Thymus (tissue), 11 donors: ENCODE data around the gene FAM118A. TPM values are rescaled to one million over a fixed set of nuclear protein-coding genes. Genes with fewer than 3 reads are reported as not detected.
"Not testable (repeated sequence)": the region's sequence is repeated elsewhere in the genome, so short reads cannot be mapped to it uniquely, and the experiment has no call there.

Source experiments
- DNase-seq, 9 donors: peaks; one replicate each; pipeline ENCODE4 v3.0.0-alpha.2; 2013; ENCODE audit warnings: low spot score in 9 of 9, low read depth in 6 of 9, missing footprints in 1 of 9
- H3K27ac ChIP-seq, 2 donors: one replicate each; pipeline ENCODE4 v1.5.1; 2013; ENCODE audit warnings: control low read depth in 1 of 2, low read depth in 1 of 2, low read length in 1 of 2, mild to moderate bottlenecking in 1 of 2, moderate library complexity in 1 of 2
- H3K27me3 ChIP-seq, 2 donors: one replicate each; pipeline ENCODE4 v1.5.1; 2013; ENCODE audit warnings: low read length in 1 of 2; ENCODE audit not compliant: control insufficient read depth in 2 of 2, insufficient read depth in 1 of 2
- H3K36me3 ChIP-seq, 2 donors: one replicate each; pipeline ENCODE4 v1.5.1; 2013; ENCODE audit warnings: low read length in 1 of 2, mild to moderate bottlenecking in 1 of 2, moderate library complexity in 1 of 2; ENCODE audit not compliant: control insufficient read depth in 2 of 2, insufficient read depth in 2 of 2
- H3K4me1 ChIP-seq, 2 donors: one replicate each; pipeline ENCODE4 v1.5.1; 2013; ENCODE audit warnings: low read length in 2 of 2; ENCODE audit not compliant: control insufficient read depth in 2 of 2, insufficient read depth in 2 of 2
- H3K4me3 ChIP-seq, 2 donors: one replicate each; pipeline ENCODE4 v1.5.1; 2013; ENCODE audit warnings: low read length in 2 of 2, control low read depth in 1 of 2, mild to moderate bottlenecking in 1 of 2
- H3K9me3 ChIP-seq, 2 donors: one replicate each; pipeline ENCODE4 v1.5.1; 2013; ENCODE audit warnings: low read length in 1 of 2, mild to moderate bottlenecking in 1 of 2; ENCODE audit not compliant: control insufficient read depth in 2 of 2, insufficient read depth in 1 of 2
- WGBS: extraction: QIAGEN DNeasy Blood & Tissue Kit; methylation state at CpG from one replicate; pipeline ENCODE4 v1.1.7; 2013; 5-methylcytosine and 5-hydroxymethylcytosine counted together
- polyA plus RNA-seq: library from polyadenylated mRNA; stranded (reverse); fragments of 200-250 nt; gene quantifications from one replicate; pipeline ENCODE4 v1.2.3, GENCODE V29; 2013
- total RNA-seq: library from RNA; stranded (reverse); fragments of 120-200 nt; gene quantifications from one replicate; pipeline ENCODE4 v1.2.4, GENCODE V29; 2013
- donor health status: healthy.

The FAM118A gene
- total and polyA plus RNA-seq, 2 donors, result 24.1 to 43.8 TPM

- DNase-seq, result peak in 5 of 9 donors; percentile 53 to 92 (median 60)
- Histone ChIP-seq H3K4me3 (no peak overlapping the region), H3K27me3 (no peaks in the 10 kb centered on the region), H3K9me3 (no peaks in the 10 kb centered on the region), H3K36me3 (peaks cover 13 to 20% of the 10 kb centered on the region in 2 donors), H3K4me1 (peaks cover 10 to 23% of the 10 kb centered on the region in 2 donors), H3K27ac (peak overlapping the region; percentile 66 to 67)
- WGBS, result 36% methylated on average over 6 of the region's 6 CpGs
These were observed 31.8 kb downstream of the FAM118A start for GRCh38 chr22:45341498-45341897.

GRCh38 chr22:45343143-45343542 lies 33.4 kb downstream of the FAM118A start:
- Histone ChIP-seq H3K9me3 (no peaks in the 10 kb centered on the region), H3K4me3 (no peak overlapping the region), H3K27ac (no peak overlapping the region), H3K36me3 (peaks cover 16 to 20% of the 10 kb centered on the region in 2 donors), H3K4me1 (peaks cover 3 to 11% of the 10 kb centered on the region in 2 donors), H3K27me3 (no peaks in the 10 kb centered on the region)
- DNase-seq, result no peak
- WGBS, result 98% methylated on average over 8 of the region's 8 CpGs

GRCh38 chr22:45344334-45344733 lies 34.6 kb downstream of the FAM118A start:
- H3K27ac ChIP-seq, result no peak overlapping the region
- WGBS, result 82% methylated on average over 5 of the region's 5 CpGs
- H3K27me3 ChIP-seq, result no peaks in the 10 kb centered on the region
- DNase-seq, result no peak
- peaks cover 13 to 16% of the 10 kb centered on the region in 2 donors for H3K36me3 ChIP-seq
- peaks cover 3 to 11% of the 10 kb centered on the region in 2 donors for H3K4me1 ChIP-seq
- no peaks in the 10 kb centered on the region for H3K9me3 ChIP-seq
- no peak overlapping the region for H3K4me3 ChIP-seq

DNA sequence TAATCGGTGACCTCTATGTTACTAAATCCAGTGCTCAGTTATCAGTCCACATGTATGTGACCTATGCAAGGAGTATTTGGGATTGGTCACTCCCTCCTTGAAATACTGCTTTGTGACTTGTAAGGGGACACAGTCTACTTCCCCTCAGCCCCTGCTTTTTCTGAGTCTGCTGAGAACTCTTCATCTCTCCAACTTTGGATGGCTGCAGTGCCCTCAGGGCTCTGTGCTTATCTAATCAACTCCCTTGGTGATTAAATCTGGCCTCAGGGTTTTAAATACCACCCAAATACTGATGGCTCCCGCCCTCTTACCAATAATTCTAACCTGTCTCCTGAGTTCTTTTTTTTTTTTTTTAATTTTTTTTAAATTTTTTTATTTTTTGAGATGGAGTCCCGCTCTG lies 40.2 kb downstream of the FAM118A start:
- no peak for DNase-seq
- Histone ChIP-seq H3K36me3 (peaks cover 0 to 3% of the 10 kb centered on the region in 2 donors), H3K27ac (no peak overlapping the region), H3K9me3 (no peaks in the 10 kb centered on the region), H3K4me1 (peaks cover 3 to 12% of the 10 kb centered on the region in 2 donors), H3K27me3 (no peaks in the 10 kb centered on the region), H3K4me3 (no peak overlapping the region)
- 98% methylated on average over 3 of the region's 3 CpGs for WGBS

- H3K9me3 ChIP-seq, result no peaks in the 10 kb centered on the region
- 97% methylated on average over 1 of the region's 1 CpG for WGBS
These were observed 42.2 kb downstream of the FAM118A start for GRCh38 chr22:45351956-45352355.

DNA sequence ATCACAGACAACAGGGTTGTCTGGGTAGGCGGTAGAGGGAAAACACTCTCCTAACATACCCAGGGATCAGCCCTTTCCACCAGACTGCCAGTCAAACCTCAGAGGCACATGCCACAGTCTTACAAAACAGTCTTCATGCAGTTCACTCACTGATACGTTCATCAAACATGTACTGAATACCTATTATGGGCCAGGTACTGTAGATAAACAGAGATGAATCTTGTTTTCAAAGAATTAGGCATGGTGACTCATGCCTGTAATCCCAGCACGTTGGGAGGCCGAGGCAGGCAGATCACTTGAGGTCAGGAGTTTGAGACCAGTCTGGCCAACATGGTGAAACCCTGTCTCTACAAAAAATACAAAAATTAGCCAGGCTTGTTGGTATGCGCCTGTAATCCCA lies 43.0 kb downstream of the FAM118A start:
- H3K27me3 ChIP-seq, DNase-seq, H3K27ac ChIP-seq, H3K36me3 ChIP-seq, H3K4me3 ChIP-seq, H3K9me3 ChIP-seq: not testable (repeated sequence)
- WGBS, result 90% methylated on average over 5 of the region's 5 CpGs
- H3K4me1 ChIP-seq, result peaks cover 3 to 12% of the 10 kb centered on the region in 2 donors

More at GRCh38 chr22:45351956-45352355, 42.2 kb downstream of the FAM118A start:
- no peak for DNase-seq
- Histone ChIP-seq H3K4me1 (peaks cover 3 to 12% of the 10 kb centered on the region in 2 donors), H3K27ac (no peak overlapping the region), H3K27me3 (no peaks in the 10 kb centered on the region), H3K36me3 (peaks cover 0 to 2% of the 10 kb centered on the region in 2 donors), H3K4me3 (no peak overlapping the region)

GRCh38 chr22:45353786-45354185 lies 44.1 kb downstream of the FAM118A start:
- WGBS, result 88% methylated on average over 5 of the region's 5 CpGs
- Histone ChIP-seq H3K36me3 (no peaks in the 10 kb centered on the region), H3K9me3 (no peaks in the 10 kb centered on the region), H3K4me3 (no peak overlapping the region), H3K27me3 (no peaks in the 10 kb centered on the region), H3K27ac (no peak overlapping the region), H3K4me1 (peaks cover 3 to 12% of the 10 kb centered on the region in 2 donors)
- DNase-seq, result peak in 2 of 9 donors; percentile 20 to 61

GRCh38 chr22:45357490-45357889 lies 47.8 kb downstream of the FAM118A start:
- Histone ChIP-seq H3K9me3 (no peaks in the 10 kb centered on the region), H3K4me1 (no peaks in the 10 kb centered on the region), H3K4me3 (no peak overlapping the region), H3K27ac (no peak overlapping the region), H3K36me3 (no peaks in the 10 kb centered on the region), H3K27me3 (no peaks in the 10 kb centered on the region)
- DNase-seq, result no peak
- WGBS, result 97% methylated on average over 1 of the region's 1 CpG

DNA sequence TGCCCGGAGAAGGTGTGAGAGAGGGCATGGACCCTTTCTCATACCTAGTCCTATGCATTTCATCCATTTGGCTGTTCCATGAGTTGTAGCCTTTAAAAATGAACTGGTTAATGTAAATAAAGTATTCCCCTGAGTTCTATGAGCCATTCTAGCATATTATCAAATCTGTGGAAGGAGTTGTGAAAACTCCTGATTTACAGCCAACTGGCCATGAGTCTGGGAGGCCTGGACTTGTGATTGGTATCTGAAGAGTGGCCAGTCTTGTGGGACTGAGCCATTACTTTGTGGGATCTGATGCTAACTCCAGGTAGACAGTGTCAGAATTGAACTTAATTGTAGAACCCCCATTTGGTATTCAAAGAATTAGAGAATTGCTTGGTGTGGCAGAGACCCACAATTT lies 48.4 kb downstream of the FAM118A start:
- DNase-seq, result no peak
- no peak overlapping the region for H3K4me3 ChIP-seq
- whole genome bisulfite sequencing, result 98% methylated on average over 1 of the region's 1 CpG

GRCh38 chr22:45359627-45360026 lies 49.9 kb downstream of the FAM118A start:
- WGBS, result 91% methylated on average over 4 of the region's 4 CpGs
- Histone ChIP-seq H3K4me1 (no peaks in the 10 kb centered on the region), H3K4me3 (no peak overlapping the region), H3K9me3 (no peaks in the 10 kb centered on the region), H3K27me3 (no peaks in the 10 kb centered on the region), H3K36me3 (no peaks in the 10 kb centered on the region), H3K27ac (no peak overlapping the region)
- DNase-seq, result no peak

More for the DNA sequence above, 48.4 kb downstream of the FAM118A start:
- Histone ChIP-seq H3K27ac (no peak overlapping the region), H3K27me3 (no peaks in the 10 kb centered on the region), H3K9me3 (no peaks in the 10 kb centered on the region), H3K36me3 (no peaks in the 10 kb centered on the region), H3K4me1 (no peaks in the 10 kb centered on the region)
